Vagina (tissue), 2 donors: ENCODE results near the gene CHD5. TPM values are rescaled to one million over a fixed set of nuclear protein-coding genes. Genes with fewer than 3 reads are reported as not detected.
"Not testable (repeated sequence)": the region's sequence is repeated elsewhere in the genome, so short reads cannot be mapped to it uniquely, and the experiment has no call there.

Source experiments
- DNase-seq, 2 donors: peaks; one replicate each; pipeline ENCODE4 v3.0.0-alpha.2; 2017; ENCODE audit errors: extremely low spot score in 2 of 2
- H3K27ac ChIP-seq: fragments of 200-600 bp; sonication (generic); one replicate; pipeline ENCODE4 v1.5.1; 2019
- H3K27me3 ChIP-seq: fragments of 200-600 bp; sonication (generic); one replicate; pipeline ENCODE4 v1.5.1; 2019
- H3K36me3 ChIP-seq, 2 donors: fragments of 200-600 bp; sonication (generic); one replicate each; pipeline ENCODE4 v1.5.1; 2017 to 2019
- H3K4me1 ChIP-seq: fragments of 200-600 bp; sonication (generic); one replicate; pipeline ENCODE4 v1.5.1; 2019
- H3K4me3 ChIP-seq, 2 donors: fragments of 200-600 bp; sonication (generic); 1 replicate in 1 of 2; 2 replicates in 1 of 2; pipeline ENCODE4 v1.5.1; 2016 to 2019
- H3K9me3 ChIP-seq: fragments of 200-600 bp; sonication (generic); one replicate; pipeline ENCODE4 v1.5.1; 2019
- POLR2A ChIP-seq, 2 donors: fragments of 450-650 bp; IDR thresholded peaks; one replicate each; pipeline ENCODE4 v1.6.1; 2017; ENCODE audit warnings: antibody characterized with exemption in 2 of 2, mild to moderate bottlenecking in 2 of 2, moderate library complexity in 2 of 2
- POLR2AphosphoS5 ChIP-seq, 2 donors: sonication (generic); formaldehyde crosslinking; IDR thresholded peaks; one replicate each; pipeline ENCODE4 v1.9.0; 2017; ENCODE audit warnings: antibody characterized with exemption in 2 of 2, mild to moderate bottlenecking in 2 of 2, low read depth in 1 of 2; ENCODE audit not compliant: insufficient read depth in 1 of 2
- intact Hi-C: fragments of 100-400 bp; cut with DNase I; formaldehyde crosslinking; loops from one replicate; pipeline ENCODE4 v1.15.1; 2023
- total RNA-seq: library from RNA; depleted of rRNA; stranded (reverse); fragments of >200 nt; gene quantifications from one replicate; pipeline ENCODE4 v1.2.3, GENCODE V29; 2016
- TF ChIP-seq, protein P1 (sequence below), 3 experiments: fragments of 450-650 bp in 2 of 3; fragments of 200-600 bp in 1 of 3; sonication (generic) in 1 of 3; IDR thresholded peaks; one replicate each; pipeline ENCODE4 v1.5.1; 2017 to 2019; ENCODE audit warnings: antibody characterized with exemption in 3 of 3, mild to moderate bottlenecking in 2 of 3, moderate library complexity in 2 of 3

CHD5 gene
- total RNA-seq, 1 donor from 2014 or later: 2.0 TPM

DNA sequence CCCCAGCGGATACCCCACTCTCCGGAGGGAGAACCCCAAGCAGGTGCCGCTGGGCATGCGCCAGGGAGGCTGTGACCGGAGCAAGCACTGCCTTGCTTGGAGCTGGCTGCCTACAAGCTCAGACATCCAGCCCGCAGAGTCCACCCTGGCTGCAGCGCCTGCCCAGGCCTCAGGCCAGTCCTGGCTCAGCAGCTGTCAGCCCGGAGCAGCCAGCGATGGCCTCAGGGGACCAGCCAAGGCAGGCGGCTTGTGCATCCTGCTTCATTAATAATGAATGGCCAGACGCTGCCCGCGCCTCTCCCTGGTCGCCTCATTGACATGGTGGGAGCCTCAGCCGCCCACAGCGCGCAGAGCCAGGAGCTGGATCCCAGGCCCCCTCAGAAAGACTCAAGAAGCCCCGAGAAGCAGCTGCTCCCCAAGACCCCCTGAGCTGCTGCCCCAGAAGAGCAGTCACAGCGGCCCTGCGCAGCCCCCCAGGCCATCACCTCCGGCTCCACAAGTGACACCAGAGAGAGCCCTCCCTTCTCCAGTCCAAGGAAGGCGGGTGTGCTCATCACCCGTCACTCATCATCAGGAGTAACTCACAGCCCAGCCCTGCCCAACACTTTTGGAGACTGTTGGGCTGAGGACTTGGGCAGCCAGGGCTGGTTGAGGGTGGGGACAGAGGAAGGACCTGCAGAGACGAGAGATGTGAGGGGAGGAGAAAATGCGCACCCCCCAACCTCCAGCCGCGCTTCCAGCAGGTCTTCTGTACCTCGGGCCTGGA, 114.8 kb downstream of the CHD5 start:
- TF ChIP-seq, protein P1, sequence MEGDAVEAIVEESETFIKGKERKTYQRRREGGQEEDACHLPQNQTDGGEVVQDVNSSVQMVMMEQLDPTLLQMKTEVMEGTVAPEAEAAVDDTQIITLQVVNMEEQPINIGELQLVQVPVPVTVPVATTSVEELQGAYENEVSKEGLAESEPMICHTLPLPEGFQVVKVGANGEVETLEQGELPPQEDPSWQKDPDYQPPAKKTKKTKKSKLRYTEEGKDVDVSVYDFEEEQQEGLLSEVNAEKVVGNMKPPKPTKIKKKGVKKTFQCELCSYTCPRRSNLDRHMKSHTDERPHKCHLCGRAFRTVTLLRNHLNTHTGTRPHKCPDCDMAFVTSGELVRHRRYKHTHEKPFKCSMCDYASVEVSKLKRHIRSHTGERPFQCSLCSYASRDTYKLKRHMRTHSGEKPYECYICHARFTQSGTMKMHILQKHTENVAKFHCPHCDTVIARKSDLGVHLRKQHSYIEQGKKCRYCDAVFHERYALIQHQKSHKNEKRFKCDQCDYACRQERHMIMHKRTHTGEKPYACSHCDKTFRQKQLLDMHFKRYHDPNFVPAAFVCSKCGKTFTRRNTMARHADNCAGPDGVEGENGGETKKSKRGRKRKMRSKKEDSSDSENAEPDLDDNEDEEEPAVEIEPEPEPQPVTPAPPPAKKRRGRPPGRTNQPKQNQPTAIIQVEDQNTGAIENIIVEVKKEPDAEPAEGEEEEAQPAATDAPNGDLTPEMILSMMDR (IDR thresholded peaks at IDR 0.05): no peak
- no peak for TF ChIP-seq POLR2A (IDR thresholded peaks at IDR 0.05)
- no peak for TF ChIP-seq POLR2AphosphoS5 (IDR thresholded peaks at IDR 0.05; ENCODE audit: insufficient read depth in 1 of 2, low read depth in 1 of 2)
- H3K4me1 ChIP-seq: no peaks in the 10 kb centered on the region
- H3K9me3 ChIP-seq: no peaks in the 10 kb centered on the region
- intact Hi-C loops: no loop called here
- no peaks in the 10 kb centered on the region for H3K27me3 ChIP-seq
- DNase-seq: no peak
- H3K36me3 ChIP-seq: no peaks in the 10 kb centered on the region
- H3K4me3 ChIP-seq: no peak overlapping the region
- H3K27ac ChIP-seq: no peak overlapping the region

DNA sequence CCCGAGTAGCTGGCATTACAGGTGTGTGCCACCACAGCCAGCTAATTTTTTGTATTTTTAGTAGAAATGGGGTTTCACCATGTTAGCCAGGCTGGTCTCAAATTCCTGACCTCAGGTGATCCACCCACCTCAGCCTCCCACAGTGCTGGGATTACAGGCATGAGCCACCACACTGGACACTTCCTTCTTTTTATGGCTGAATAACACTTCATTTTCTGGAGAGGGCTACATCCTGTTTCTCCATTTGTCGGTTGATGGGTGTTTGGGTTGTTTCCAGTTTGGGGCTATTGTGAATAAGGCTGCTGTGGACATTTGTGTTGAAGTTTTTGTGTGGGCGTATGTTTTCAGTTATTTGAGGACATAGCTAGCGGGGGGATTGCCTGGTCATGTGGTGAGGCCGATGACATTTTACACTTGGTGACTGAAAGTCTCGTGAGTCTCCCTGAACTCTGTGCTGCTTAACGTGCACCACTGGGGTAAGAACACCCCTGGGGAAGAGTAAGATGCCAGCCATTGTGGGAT, 116.5 kb downstream of the CHD5 start:
- H3K4me3 ChIP-seq, H3K9me3 ChIP-seq, intact Hi-C loops, H3K27me3 ChIP-seq, DNase-seq, H3K36me3 ChIP-seq, H3K4me1 ChIP-seq, H3K27ac ChIP-seq: not testable (repeated sequence)

DNA sequence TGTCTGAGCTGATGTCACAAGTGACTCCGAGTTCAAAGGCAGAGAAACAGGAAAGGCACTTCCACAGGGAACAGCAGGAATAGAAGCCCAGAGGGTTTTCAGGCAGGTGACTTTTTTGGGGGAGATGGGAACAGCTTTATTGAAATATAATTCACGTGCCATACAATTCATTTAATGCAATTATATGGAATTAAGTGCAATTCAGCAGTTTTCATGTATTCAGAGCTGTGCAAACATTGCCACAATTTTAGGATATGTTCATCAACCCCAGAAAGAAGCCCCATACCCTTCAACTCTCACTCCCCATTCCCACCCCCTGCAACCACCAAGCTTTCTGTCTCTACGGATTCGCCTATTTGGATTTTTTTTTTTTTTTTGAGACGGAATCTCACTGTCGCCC, 117.5 kb downstream of the CHD5 start:
- intact Hi-C loops: no loop called here
- no peak for TF ChIP-seq POLR2AphosphoS5 (IDR thresholded peaks at IDR 0.05; ENCODE audit: insufficient read depth in 1 of 2, low read depth in 1 of 2)
- no peak for TF ChIP-seq POLR2A (IDR thresholded peaks at IDR 0.05)
- TF ChIP-seq, protein P1 (IDR thresholded peaks at IDR 0.05): no peak
- no peak overlapping the region for H3K27ac ChIP-seq

DNA sequence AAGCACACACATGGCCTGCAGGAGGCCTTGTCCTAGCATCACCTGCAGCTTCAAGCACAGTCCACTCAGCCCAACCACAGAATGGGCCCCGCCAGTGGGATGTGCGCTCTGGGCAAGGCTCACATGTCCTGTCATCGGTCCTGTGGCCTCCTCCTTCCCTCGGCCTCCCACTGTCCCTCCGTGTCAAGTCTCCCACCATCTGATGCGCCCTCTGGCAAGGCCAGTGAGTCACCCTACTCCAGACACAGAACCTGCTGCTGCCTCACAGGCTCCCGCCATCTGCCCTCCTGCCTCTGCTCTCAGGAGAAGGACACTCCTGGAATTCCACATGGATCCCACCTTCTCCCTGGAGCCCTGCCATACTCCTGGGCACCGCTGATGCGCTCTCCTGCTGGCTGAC, 120.3 kb downstream of the CHD5 start:
- intact Hi-C loops: loop anchor here (10.0 kb wide), 1 partner anchor 1665 kb away; no protein-coding TSS in a partner anchor
- Histone ChIP-seq H3K9me3 (no peaks in the 10 kb centered on the region), H3K4me1 (peaks cover 12% of the 10 kb centered on the region), H3K36me3 (no peaks in the 10 kb centered on the region), H3K27me3 (no peaks in the 10 kb centered on the region), H3K27ac (no peak overlapping the region), H3K4me3 (no peak overlapping the region)
- no peak for TF ChIP-seq POLR2AphosphoS5 (IDR thresholded peaks at IDR 0.05; ENCODE audit: insufficient read depth in 1 of 2, low read depth in 1 of 2)
- DNase-seq: no peak

More for the DNA sequence above, 117.5 kb downstream of the CHD5 start:
- Histone ChIP-seq H3K4me3 (no peak overlapping the region), H3K36me3 (no peaks in the 10 kb centered on the region), H3K4me1 (peaks cover 12% of the 10 kb centered on the region), H3K27me3 (no peaks in the 10 kb centered on the region), H3K9me3 (no peaks in the 10 kb centered on the region)
- DNase-seq: no peak

DNA sequence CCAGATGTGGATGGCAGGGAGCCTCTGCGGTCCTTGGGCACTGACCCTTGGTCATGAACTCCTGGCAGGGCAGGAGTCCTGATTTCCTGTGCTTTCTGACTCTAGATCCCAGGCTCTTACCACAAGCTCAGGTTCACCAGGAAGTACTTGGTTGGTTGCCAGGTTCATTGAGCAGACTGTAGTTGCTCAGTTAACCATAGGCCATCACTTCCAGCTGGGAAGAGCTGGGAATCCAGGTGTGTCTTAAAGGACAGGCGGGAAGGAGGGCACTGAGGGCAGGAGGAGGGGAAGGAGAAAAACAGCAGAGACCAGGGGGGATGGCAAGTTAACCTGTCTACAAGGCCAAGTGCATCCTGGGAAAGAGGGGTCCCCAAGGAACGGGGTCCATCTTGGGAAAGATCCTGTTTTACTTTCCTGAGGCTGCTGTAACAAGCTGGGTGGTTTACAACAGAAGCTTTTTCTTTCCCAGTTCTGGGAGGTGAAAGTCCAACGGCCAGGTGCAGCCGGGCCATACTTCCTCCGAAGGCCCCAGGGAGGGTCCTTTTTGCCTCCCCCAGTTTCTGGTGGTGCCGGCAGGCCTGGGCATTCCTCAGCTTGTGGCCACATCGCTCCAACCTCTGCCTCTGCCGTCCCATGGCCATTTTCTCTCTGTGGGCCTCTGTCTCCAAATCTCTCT, 122.8 kb downstream of the CHD5 start:
- Histone ChIP-seq H3K4me1 (peaks cover 12% of the 10 kb centered on the region), H3K9me3 (no peaks in the 10 kb centered on the region), H3K36me3 (no peaks in the 10 kb centered on the region), H3K27me3 (no peaks in the 10 kb centered on the region), H3K4me3 (no peak overlapping the region), H3K27ac (no peak overlapping the region)
- DNase-seq: no peak
- intact Hi-C loops: loop anchor here (10.0 kb wide), 1 partner anchor 1667 kb away; no protein-coding TSS in a partner anchor
- TF ChIP-seq POLR2A (IDR thresholded peaks at IDR 0.05) (no peak), POLR2AphosphoS5 (IDR thresholded peaks at IDR 0.05; ENCODE audit: insufficient read depth in 1 of 2, low read depth in 1 of 2) (no peak)
- TF ChIP-seq, protein P1 (IDR thresholded peaks at IDR 0.05): no peak

DNA sequence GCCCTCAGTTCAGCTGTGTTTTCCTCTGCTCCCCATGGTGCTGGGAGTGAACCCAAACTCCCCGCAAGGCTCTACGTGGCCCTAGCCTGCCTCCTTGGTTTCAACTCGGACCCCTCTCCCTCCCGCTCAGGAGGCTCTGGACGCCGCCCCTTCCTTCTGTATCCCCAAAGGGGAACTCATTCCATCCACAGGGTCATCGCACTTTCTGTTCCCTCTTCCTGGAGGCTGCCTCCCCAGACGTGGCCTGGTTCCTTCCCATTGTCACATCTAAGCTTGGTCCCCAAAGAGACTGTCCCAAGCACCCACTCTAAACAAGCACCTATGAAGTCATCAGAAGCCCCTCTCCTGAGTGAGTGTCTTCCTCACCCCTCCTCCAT, 123.6 kb downstream of the CHD5 start:
- intact Hi-C loops: loop anchor here (10.0 kb wide), 1 partner anchor 1668 kb away; no protein-coding TSS in a partner anchor
- Histone ChIP-seq H3K27me3 (no peaks in the 10 kb centered on the region), H3K4me3 (no peak overlapping the region), H3K27ac (no peak overlapping the region), H3K36me3 (no peaks in the 10 kb centered on the region), H3K4me1 (peaks cover 12% of the 10 kb centered on the region), H3K9me3 (no peaks in the 10 kb centered on the region)
- no peak for DNase-seq
- TF ChIP-seq, protein P1 (IDR thresholded peaks at IDR 0.05): no peak
- TF ChIP-seq POLR2A (IDR thresholded peaks at IDR 0.05) (no peak), POLR2AphosphoS5 (IDR thresholded peaks at IDR 0.05; ENCODE audit: insufficient read depth in 1 of 2, low read depth in 1 of 2) (no peak)
